ENCODE results near the gene CELF2.

The CELF2 gene

GRCh38 chr10:11107948-11108347 is 90.3 kb downstream of the CELF2 start:
- Histone ChIP-seq H3K4me3 (ENCODE audit: insufficient read depth, low read length, poor library complexity, severe bottlenecking) (no peak overlapping the region), H3K36me3 (ENCODE audit: low read length) (no peaks in the 10 kb centered on the region), H3K9ac (ENCODE audit: low read length) (no peak overlapping the region), H3K9me3 (ENCODE audit: insufficient read depth, low read length) (no peaks in the 10 kb centered on the region), H3K27me3 (ENCODE audit: low read length) (no peaks in the 10 kb centered on the region), H3K9me2 (replicated peaks; ENCODE audit: insufficient read depth, low read length) (no peaks in the 10 kb centered on the region), H2AFZ (ENCODE audit: low read depth, low read length, severe bottlenecking) (no peak overlapping the region), H3K27ac (ENCODE audit: low read depth, low read length) (no peak overlapping the region), H3K79me2 (ENCODE audit: insufficient read depth, low read length) (no peaks in the 10 kb centered on the region), H3K4me2 (ENCODE audit: low read depth, low read length, poor library complexity, severe bottlenecking) (no peak overlapping the region), H3F3A (ENCODE audit: insufficient read depth) (no peaks in the 10 kb centered on the region), H4K20me1 (ENCODE audit: low read depth, low read length) (no peaks in the 10 kb centered on the region)
- no peak for TF ChIP-seq EZH2phosphoT487 (conservative IDR thresholded peaks at IDR 0.05; ENCODE audit: low read length)
- no peak for TF ChIP-seq CTCF (IDR thresholded peaks at IDR 0.05; ENCODE audit: insufficient read depth, low read length, poor library complexity, severe bottlenecking)

- H2AFZ ChIP-seq (ENCODE audit: low read depth, low read length, severe bottlenecking) = no peak overlapping the region
These were observed 90.7 kb downstream of the CELF2 start for GRCh38 chr10:11108356-11108755.

GRCh38 chr10:11109590-11109989 is 91.9 kb downstream of the CELF2 start:
- Histone ChIP-seq H2AFZ (ENCODE audit: low read depth, low read length, severe bottlenecking) (no peak overlapping the region), H3K27me3 (ENCODE audit: low read length) (no peaks in the 10 kb centered on the region), H3F3A (ENCODE audit: insufficient read depth) (no peaks in the 10 kb centered on the region), H3K9ac (ENCODE audit: low read length) (no peak overlapping the region), H4K20me1 (ENCODE audit: low read depth, low read length) (no peaks in the 10 kb centered on the region), H3K9me3 (ENCODE audit: insufficient read depth, low read length) (no peaks in the 10 kb centered on the region), H3K79me2 (ENCODE audit: insufficient read depth, low read length) (no peaks in the 10 kb centered on the region), H3K9me2 (replicated peaks; ENCODE audit: insufficient read depth, low read length) (no peaks in the 10 kb centered on the region), H3K4me3 (ENCODE audit: insufficient read depth, low read length, poor library complexity, severe bottlenecking) (no peak overlapping the region), H3K27ac (ENCODE audit: low read depth, low read length) (no peak overlapping the region), H3K4me2 (ENCODE audit: low read depth, low read length, poor library complexity, severe bottlenecking) (no peak overlapping the region), H3K36me3 (ENCODE audit: low read length) (no peaks in the 10 kb centered on the region)
- TF ChIP-seq CTCF (IDR thresholded peaks at IDR 0.05; ENCODE audit: insufficient read depth, low read length, poor library complexity, severe bottlenecking) = no peak
- TF ChIP-seq EZH2phosphoT487 (conservative IDR thresholded peaks at IDR 0.05; ENCODE audit: low read length) = no peak

More at GRCh38 chr10:11108356-11108755, 90.7 kb downstream of the CELF2 start:
- H3K27ac ChIP-seq (ENCODE audit: low read depth, low read length) = no peak overlapping the region
- no peaks in the 10 kb centered on the region for H3K27me3 ChIP-seq (ENCODE audit: low read length)
- H3K9me2 ChIP-seq (replicated peaks; ENCODE audit: insufficient read depth, low read length) = no peaks in the 10 kb centered on the region
- H3K4me2 ChIP-seq (ENCODE audit: low read depth, low read length, poor library complexity, severe bottlenecking) = no peak overlapping the region
- H3F3A ChIP-seq (ENCODE audit: insufficient read depth) = no peaks in the 10 kb centered on the region
- no peak overlapping the region for H3K4me3 ChIP-seq (ENCODE audit: insufficient read depth, low read length, poor library complexity, severe bottlenecking)
- H3K79me2 ChIP-seq (ENCODE audit: insufficient read depth, low read length) = no peaks in the 10 kb centered on the region
- no peak for TF ChIP-seq CTCF (IDR thresholded peaks at IDR 0.05; ENCODE audit: insufficient read depth, low read length, poor library complexity, severe bottlenecking)
- TF ChIP-seq EZH2phosphoT487 (conservative IDR thresholded peaks at IDR 0.05; ENCODE audit: low read length) = no peak
- no peaks in the 10 kb centered on the region for H4K20me1 ChIP-seq (ENCODE audit: low read depth, low read length)
- no peak overlapping the region for H3K9ac ChIP-seq (ENCODE audit: low read length)
- H3K9me3 ChIP-seq (ENCODE audit: insufficient read depth, low read length) = no peaks in the 10 kb centered on the region
- no peaks in the 10 kb centered on the region for H3K36me3 ChIP-seq (ENCODE audit: low read length)

Data from SU-DHL-6 (cell line).